ENCODE measurements around the gene CBX5.

DNA sequence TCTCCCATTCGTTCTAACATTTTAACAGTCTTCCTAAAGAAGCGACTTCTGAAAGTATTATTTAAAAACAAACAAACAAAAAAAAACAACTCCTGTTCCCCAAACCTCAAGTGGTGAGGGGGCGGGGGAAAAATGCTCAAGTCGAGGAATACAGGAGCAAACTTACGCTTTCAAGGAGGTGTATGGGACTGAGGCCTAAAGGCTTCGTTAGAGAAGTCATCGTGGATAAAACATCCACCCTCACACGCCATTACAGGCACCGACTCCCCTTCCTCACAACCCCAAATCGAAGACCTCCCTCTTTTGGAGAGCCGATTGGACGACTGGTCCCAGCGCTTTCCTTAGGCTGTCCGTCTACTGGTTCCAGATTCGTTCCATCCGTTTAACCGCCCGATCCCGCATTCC is 693 bp downstream of the CBX5 start:
- TF ChIP-seq, protein P1, sequence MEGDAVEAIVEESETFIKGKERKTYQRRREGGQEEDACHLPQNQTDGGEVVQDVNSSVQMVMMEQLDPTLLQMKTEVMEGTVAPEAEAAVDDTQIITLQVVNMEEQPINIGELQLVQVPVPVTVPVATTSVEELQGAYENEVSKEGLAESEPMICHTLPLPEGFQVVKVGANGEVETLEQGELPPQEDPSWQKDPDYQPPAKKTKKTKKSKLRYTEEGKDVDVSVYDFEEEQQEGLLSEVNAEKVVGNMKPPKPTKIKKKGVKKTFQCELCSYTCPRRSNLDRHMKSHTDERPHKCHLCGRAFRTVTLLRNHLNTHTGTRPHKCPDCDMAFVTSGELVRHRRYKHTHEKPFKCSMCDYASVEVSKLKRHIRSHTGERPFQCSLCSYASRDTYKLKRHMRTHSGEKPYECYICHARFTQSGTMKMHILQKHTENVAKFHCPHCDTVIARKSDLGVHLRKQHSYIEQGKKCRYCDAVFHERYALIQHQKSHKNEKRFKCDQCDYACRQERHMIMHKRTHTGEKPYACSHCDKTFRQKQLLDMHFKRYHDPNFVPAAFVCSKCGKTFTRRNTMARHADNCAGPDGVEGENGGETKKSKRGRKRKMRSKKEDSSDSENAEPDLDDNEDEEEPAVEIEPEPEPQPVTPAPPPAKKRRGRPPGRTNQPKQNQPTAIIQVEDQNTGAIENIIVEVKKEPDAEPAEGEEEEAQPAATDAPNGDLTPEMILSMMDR (IDR thresholded peaks at IDR 0.05), result no peak
- TF ChIP-seq POLR2A (IDR thresholded peaks at IDR 0.05) (no peak), EP300 (IDR thresholded peaks at IDR 0.05) (peak; percentile 11)
